OCI-LY3 (cell line): ENCODE data around the gene FAM229A.

Experiments
- CTCF ChIP-seq: fragments of 200-600, 300-600 bp; sonication (generic); IDR thresholded peaks from 2 replicates; pipeline ENCODE4 v1.5.1; 2014; ENCODE audit warnings: antibody characterized with exemption, low read length, low read depth
- EZH2phosphoT487 ChIP-seq: fragments of 200-600 bp; shearing (Covaris generic); IDR thresholded peaks from 2 replicates; pipeline ENCODE4 v1.6.1; 2018; ENCODE audit warnings: antibody characterized with exemption, mixed run types, low read depth

GRCh38 chr1:32390904-32391870 lies 28.9 kb upstream of the FAM229A start:
- TF ChIP-seq CTCF (no peak), EZH2phosphoT487 (no peak)
